ENCODE data around the gene RPS6KC1. TPM values are rescaled to one million over a fixed set of nuclear protein-coding genes. Genes with fewer than 3 reads are reported as not detected.

Gene RPS6KC1
- total RNA-seq, 3 donors from 2014 or later, result 4.8 to 6.8 (median 6.1) TPM

- Mint-ChIP-seq H3K4me3 (no peak overlapping the region), H3K36me3 (ENCODE audit: insufficient read depth) (peaks cover 58% of the 10 kb centered on the region), H3K4me1 (ENCODE audit: low read depth) (no peaks in the 10 kb centered on the region), H3K27me3 (ENCODE audit: low read depth) (no peaks in the 10 kb centered on the region), H3K9me3 (peaks cover 15% of the 10 kb centered on the region)
- DNase-seq (no peak), ATAC-seq (no peak)
Measured at GRCh38 chr1:213269829-213270228, 218.8 kb downstream of the RPS6KC1 start.

- Mint-ChIP-seq H3K9me3 (no peaks in the 10 kb centered on the region), H3K36me3 (ENCODE audit: insufficient read depth) (peaks cover 44% of the 10 kb centered on the region), H3K4me1 (ENCODE audit: low read depth) (no peaks in the 10 kb centered on the region)
Measured at GRCh38 chr1:213273546-213273945, 222.5 kb downstream of the RPS6KC1 start.

GRCh38 chr1:213274140-213274539, 223.1 kb downstream of the RPS6KC1 start:
- ATAC-seq, result no peak
- no peak overlapping the region for H3K4me3 Mint-ChIP-seq
- no peaks in the 10 kb centered on the region for H3K4me1 Mint-ChIP-seq (ENCODE audit: low read depth)
- no peaks in the 10 kb centered on the region for H3K27me3 Mint-ChIP-seq (ENCODE audit: low read depth)
- H3K36me3 Mint-ChIP-seq (ENCODE audit: insufficient read depth), result peaks cover 40% of the 10 kb centered on the region
- DNase-seq, result no peak
- H3K9me3 Mint-ChIP-seq, result no peaks in the 10 kb centered on the region

More at GRCh38 chr1:213273546-213273945, 222.5 kb downstream of the RPS6KC1 start:
- Mint-ChIP-seq H3K4me3 (no peak overlapping the region), H3K27me3 (ENCODE audit: low read depth) (no peaks in the 10 kb centered on the region)
- DNase-seq, result no peak
- no peak for ATAC-seq

GRCh38 chr1:213275293-213275692, 224.3 kb downstream of the RPS6KC1 start:
- DNase-seq (no peak), ATAC-seq (no peak)
- Mint-ChIP-seq H3K9me3 (no peaks in the 10 kb centered on the region), H3K27me3 (ENCODE audit: low read depth) (no peaks in the 10 kb centered on the region), H3K36me3 (ENCODE audit: insufficient read depth) (peaks cover 33% of the 10 kb centered on the region), H3K4me3 (no peak overlapping the region), H3K4me1 (ENCODE audit: low read depth) (no peaks in the 10 kb centered on the region)

GRCh38 chr1:213276236-213276635, 225.2 kb downstream of the RPS6KC1 start:
- Mint-ChIP-seq H3K4me3 (no peak overlapping the region), H3K36me3 (ENCODE audit: insufficient read depth) (peaks cover 31% of the 10 kb centered on the region), H3K4me1 (ENCODE audit: low read depth) (no peaks in the 10 kb centered on the region), H3K9me3 (no peaks in the 10 kb centered on the region), H3K27me3 (ENCODE audit: low read depth) (no peaks in the 10 kb centered on the region)
- ATAC-seq, result no peak
- DNase-seq, result no peak

- Mint-ChIP-seq H3K4me3 (no peak overlapping the region), H3K4me1 (ENCODE audit: low read depth) (no peaks in the 10 kb centered on the region), H3K9me3 (no peaks in the 10 kb centered on the region), H3K27me3 (ENCODE audit: low read depth) (no peaks in the 10 kb centered on the region), H3K36me3 (ENCODE audit: insufficient read depth) (peaks cover 30% of the 10 kb centered on the region)
- no peak for ATAC-seq
- no peak for DNase-seq
Measured at GRCh38 chr1:213277036-213277435, 226.0 kb downstream of the RPS6KC1 start.

GRCh38 chr1:213279410-213279809, 228.4 kb downstream of the RPS6KC1 start:
- Mint-ChIP-seq H3K27me3 (ENCODE audit: low read depth) (no peaks in the 10 kb centered on the region), H3K9me3 (peaks cover 9% of the 10 kb centered on the region), H3K36me3 (ENCODE audit: insufficient read depth) (peaks cover 9% of the 10 kb centered on the region), H3K4me3 (no peak overlapping the region), H3K4me1 (ENCODE audit: low read depth) (no peaks in the 10 kb centered on the region)
- no peak for ATAC-seq
- DNase-seq, result no peak

GRCh38 chr1:213281640-213282301, 230.7 kb downstream of the RPS6KC1 start:
- Mint-ChIP-seq H3K4me1 (ENCODE audit: low read depth) (no peaks in the 10 kb centered on the region), H3K9me3 (peaks cover 9% of the 10 kb centered on the region), H3K36me3 (ENCODE audit: insufficient read depth) (no peaks in the 10 kb centered on the region), H3K27me3 (ENCODE audit: low read depth) (no peaks in the 10 kb centered on the region), H3K4me3 (no peak overlapping the region)
- DNase-seq (no peak), ATAC-seq (no peak)

GRCh38 chr1:213284626-213285025, 233.6 kb downstream of the RPS6KC1 start:
- Mint-ChIP-seq H3K27me3 (ENCODE audit: low read depth) (no peaks in the 10 kb centered on the region), H3K9me3 (peaks cover 9% of the 10 kb centered on the region), H3K36me3 (ENCODE audit: insufficient read depth) (no peaks in the 10 kb centered on the region), H3K4me3 (no peak overlapping the region), H3K4me1 (ENCODE audit: low read depth) (no peaks in the 10 kb centered on the region)
- no peak for DNase-seq
- no peak for ATAC-seq

- no peaks in the 10 kb centered on the region for H3K4me1 Mint-ChIP-seq (ENCODE audit: low read depth)
- no peaks in the 10 kb centered on the region for H3K36me3 Mint-ChIP-seq (ENCODE audit: insufficient read depth)
- no peak for DNase-seq
Measured at GRCh38 chr1:213286235-213286634, 235.2 kb downstream of the RPS6KC1 start.

GRCh38 chr1:213287987-213288386, 236.9 kb downstream of the RPS6KC1 start:
- H3K9me3 Mint-ChIP-seq, result peaks cover 9% of the 10 kb centered on the region
- DNase-seq, result no peak
- no peaks in the 10 kb centered on the region for H3K27me3 Mint-ChIP-seq (ENCODE audit: low read depth)
- no peak overlapping the region for H3K4me3 Mint-ChIP-seq
- H3K36me3 Mint-ChIP-seq (ENCODE audit: insufficient read depth), result no peaks in the 10 kb centered on the region
- ATAC-seq, result no peak
- no peaks in the 10 kb centered on the region for H3K4me1 Mint-ChIP-seq (ENCODE audit: low read depth)

More at GRCh38 chr1:213286235-213286634, 235.2 kb downstream of the RPS6KC1 start:
- Mint-ChIP-seq H3K4me3 (no peak overlapping the region), H3K27me3 (ENCODE audit: low read depth) (no peaks in the 10 kb centered on the region), H3K9me3 (peaks cover 9% of the 10 kb centered on the region)
- no peak for ATAC-seq

GRCh38 chr1:213291526-213291925, 240.5 kb downstream of the RPS6KC1 start:
- Mint-ChIP-seq H3K27me3 (ENCODE audit: low read depth) (no peaks in the 10 kb centered on the region), H3K4me1 (ENCODE audit: low read depth) (no peaks in the 10 kb centered on the region), H3K36me3 (ENCODE audit: insufficient read depth) (no peaks in the 10 kb centered on the region), H3K4me3 (no peak overlapping the region), H3K9me3 (peaks cover 11% of the 10 kb centered on the region)
- DNase-seq, result no peak
- no peak for ATAC-seq

- ATAC-seq, result no peak
- Mint-ChIP-seq H3K27me3 (ENCODE audit: low read depth) (no peaks in the 10 kb centered on the region), H3K9me3 (peaks cover 14% of the 10 kb centered on the region), H3K36me3 (ENCODE audit: insufficient read depth) (no peaks in the 10 kb centered on the region), H3K4me1 (ENCODE audit: low read depth) (no peaks in the 10 kb centered on the region), H3K4me3 (no peak overlapping the region)
- no peak for DNase-seq
Measured at GRCh38 chr1:213292614-213293013, 241.6 kb downstream of the RPS6KC1 start.

- no peaks in the 10 kb centered on the region for H3K27me3 Mint-ChIP-seq (ENCODE audit: low read depth)
- ATAC-seq, result no peak
- peaks cover 18% of the 10 kb centered on the region for H3K9me3 Mint-ChIP-seq
- no peak for DNase-seq
- H3K36me3 Mint-ChIP-seq (ENCODE audit: insufficient read depth), result no peaks in the 10 kb centered on the region
- no peak overlapping the region for H3K4me3 Mint-ChIP-seq
- H3K4me1 Mint-ChIP-seq (ENCODE audit: low read depth), result no peaks in the 10 kb centered on the region
Measured at GRCh38 chr1:213295860-213296259, 244.8 kb downstream of the RPS6KC1 start.

- Mint-ChIP-seq H3K27me3 (ENCODE audit: low read depth) (no peaks in the 10 kb centered on the region), H3K9me3 (peaks cover 18% of the 10 kb centered on the region), H3K4me1 (ENCODE audit: low read depth) (no peaks in the 10 kb centered on the region), H3K36me3 (ENCODE audit: insufficient read depth) (no peaks in the 10 kb centered on the region), H3K4me3 (no peak overlapping the region)
- DNase-seq, result no peak
- no peak for ATAC-seq
Measured at GRCh38 chr1:213296558-213296957, 245.5 kb downstream of the RPS6KC1 start.

All from activated T-cell treated with anti-CD3 and anti-CD28 coated beads, Interleukin-2, amount 50 U/mL, for 4 hours (primary cell).